GM19240 (cell line): ENCODE measurements around the gene GTPBP8.
"Not testable (repeated sequence)": the region's sequence is repeated elsewhere in the genome, so short reads cannot be mapped to it uniquely, and the experiment has no call there.

ENCODE experiments used
- DNase-seq: peaks from one replicate; pipeline ENCODE4 v3.0.0; 2011; ENCODE audit warnings: low spot score; ENCODE audit not compliant: insufficient read length

GTPBP8 gene

DNA sequence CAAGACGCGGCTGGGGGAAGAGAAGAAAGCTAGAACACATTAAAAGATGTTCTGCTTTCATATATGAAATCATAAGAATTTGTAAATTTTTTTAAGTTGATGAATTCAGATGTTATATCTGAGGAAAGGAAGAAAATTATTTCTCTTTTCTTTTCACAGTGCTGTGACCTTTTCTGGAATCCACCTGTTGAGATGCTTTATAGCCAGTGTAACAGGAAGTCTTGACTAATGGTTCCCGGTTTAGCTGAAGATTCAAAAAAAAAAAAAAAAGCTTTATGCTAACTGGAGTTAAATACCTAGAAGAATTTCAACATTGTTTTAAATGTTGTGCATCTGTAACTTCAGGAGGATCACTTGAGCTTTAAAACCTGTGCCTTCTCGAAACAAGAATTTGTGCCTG is 9.9 kb downstream of the GTPBP8 start:
- DNase-seq: no peak

DNA sequence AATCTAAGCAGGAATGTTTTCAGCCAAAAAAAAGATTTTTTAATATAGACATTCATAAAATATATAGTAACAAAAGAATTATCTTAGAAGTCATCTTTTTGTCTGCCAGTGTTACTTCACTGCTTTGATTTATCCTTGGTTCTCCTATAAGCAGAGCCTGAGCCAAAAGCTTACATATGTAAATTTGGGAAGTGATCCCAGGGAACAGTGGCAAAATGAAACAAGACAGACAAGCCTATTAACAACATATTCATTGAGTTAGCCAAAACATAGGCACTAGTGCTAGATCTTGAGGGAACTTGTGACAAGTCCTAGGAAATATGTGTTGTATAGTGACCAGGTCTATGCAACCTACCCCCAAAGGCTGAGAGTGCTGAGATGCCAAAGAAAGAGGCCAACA is 11.3 kb downstream of the GTPBP8 start:
- no peak for DNase-seq

DNA sequence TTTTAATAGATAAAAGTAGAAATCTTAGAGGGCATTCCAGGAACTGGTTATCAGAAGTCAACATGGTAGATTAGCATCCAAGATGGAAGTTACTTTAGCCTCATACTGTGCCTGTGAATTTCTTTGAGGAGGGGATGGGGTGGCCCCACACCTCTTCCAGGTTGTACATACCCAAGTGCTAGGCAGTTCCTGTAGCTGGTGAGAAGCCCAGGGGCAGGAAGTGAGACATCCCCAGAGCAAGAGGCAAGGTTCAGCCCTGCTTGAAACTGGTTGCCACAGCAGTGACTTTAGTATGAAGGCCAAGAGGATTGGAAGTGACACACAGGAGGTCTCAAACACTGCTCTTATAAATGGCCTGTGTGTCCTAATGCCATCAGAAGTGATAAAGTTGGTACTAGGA is 11.9 kb downstream of the GTPBP8 start:
- DNase-seq: no peak

DNA sequence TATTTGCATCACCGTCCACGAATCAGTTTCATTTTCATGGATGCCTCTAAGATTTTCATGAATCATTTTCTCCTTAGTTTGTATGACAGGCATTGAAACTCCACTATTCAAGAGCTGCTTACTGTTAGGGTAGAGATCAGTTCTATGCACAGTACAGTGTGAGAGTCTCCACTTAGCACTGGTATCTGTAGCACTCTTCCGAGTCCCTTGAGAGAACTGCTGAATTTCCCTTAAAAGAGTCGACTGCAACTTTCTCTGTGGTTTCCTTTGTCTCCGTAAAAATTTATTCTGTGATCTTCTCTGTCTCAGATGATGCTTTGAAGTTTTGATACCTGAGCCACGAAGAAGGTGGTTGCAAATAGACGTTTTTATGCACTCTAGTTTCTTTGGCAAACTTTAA is 14.8 kb downstream of the GTPBP8 start:
- DNase-seq: no peak

DNA sequence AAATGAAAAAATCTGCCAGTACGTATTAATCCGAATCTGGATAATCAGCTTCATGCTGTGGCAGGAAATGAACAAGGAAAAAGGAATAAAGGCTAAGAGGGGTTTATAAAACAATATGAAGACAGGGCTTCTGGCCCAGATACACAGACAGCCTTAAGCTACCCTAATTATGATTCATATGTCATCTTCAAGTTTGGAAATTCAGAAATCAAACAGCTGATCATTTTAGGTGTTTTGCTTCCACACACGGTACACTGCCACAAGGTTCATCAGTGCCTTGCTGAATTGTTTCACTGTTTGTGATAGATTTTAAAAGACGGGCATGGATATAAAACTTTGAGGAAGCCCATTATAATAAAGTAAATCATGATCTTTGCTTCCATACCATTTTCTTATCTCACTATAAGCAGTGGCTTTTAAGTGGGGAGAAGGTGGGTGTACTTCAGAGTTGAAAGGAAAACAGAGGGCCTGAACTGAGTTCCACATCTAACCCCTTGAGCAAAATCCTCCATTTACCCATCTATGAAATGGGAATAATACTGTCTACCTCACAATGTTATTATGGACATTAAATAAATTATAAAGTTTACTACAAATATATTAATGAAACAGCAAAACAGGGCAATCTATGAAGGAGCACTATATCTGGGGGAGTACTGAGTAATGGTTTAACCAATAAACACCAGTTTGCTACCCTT is 15.7 kb downstream of the GTPBP8 start:
- no peak for DNase-seq

DNA sequence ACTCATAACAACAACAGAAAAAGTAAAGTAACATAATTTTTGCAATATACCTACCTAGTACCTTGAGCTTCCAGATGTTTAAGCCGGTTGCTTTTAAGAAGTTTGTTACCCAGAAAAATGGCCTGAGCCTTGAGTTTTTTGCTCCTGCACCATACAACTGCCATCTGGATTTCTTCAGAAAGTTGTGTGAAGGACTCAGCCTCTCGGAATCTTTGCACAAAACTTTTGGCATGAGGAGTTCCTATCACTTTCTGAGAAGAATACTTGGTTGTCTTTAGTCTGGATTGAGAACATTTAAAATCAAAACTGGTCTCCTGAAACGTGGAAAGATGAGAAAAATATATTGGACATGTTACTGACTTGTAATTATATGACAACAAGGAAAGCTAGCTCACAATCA is 17.3 kb downstream of the GTPBP8 start:
- no peak for DNase-seq

DNA sequence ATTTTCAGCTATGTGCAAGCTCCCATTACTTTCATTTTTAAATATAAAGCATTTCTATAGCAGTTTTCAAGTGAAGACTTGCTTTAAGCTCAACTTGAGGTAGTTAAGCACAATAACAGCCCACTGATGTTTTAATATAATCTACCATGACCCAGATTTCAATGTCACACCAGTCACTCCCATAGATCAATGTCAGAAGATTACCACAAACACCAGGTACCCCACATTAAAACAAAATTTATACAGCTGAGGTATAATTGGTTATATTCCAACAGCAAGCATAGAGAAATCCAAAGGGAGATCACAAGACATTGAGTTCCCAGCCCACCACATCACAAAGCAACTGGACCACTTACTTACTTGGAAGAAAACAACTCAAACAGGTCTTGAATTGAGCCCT is 22.8 kb downstream of the GTPBP8 start:
- DNase-seq: no peak

DNA sequence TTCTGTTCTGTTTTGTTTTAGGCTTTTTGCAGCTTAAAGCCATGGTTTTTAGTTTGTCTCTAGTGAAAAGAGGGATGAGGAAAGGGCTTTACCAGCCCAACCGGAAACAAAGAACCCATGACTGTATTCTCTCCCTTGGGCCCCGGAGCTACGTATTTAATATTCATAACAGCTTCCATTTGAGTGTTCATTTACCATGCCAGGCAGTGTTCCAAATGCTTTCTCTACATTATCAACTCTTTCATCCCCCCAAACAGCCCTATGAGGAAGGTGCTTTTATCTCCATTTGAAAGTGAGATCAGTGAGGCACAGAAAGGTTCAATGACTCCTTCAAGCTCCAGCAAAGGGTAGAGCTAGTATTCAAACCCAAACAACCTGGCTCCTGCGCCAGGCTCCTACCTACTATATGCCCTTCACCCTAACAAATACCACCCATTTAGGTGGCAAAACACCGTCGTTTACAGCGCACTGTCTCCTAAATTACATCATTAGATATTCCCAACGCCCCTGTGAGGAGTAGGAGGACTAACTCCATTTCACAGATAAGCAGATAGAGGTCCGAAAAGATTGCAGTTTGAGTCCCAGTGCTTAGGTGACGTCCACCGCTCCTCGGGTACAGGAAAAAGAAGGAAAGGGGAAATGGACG is 27.9 kb downstream of the GTPBP8 start:
- DNase-seq: no peak

DNA sequence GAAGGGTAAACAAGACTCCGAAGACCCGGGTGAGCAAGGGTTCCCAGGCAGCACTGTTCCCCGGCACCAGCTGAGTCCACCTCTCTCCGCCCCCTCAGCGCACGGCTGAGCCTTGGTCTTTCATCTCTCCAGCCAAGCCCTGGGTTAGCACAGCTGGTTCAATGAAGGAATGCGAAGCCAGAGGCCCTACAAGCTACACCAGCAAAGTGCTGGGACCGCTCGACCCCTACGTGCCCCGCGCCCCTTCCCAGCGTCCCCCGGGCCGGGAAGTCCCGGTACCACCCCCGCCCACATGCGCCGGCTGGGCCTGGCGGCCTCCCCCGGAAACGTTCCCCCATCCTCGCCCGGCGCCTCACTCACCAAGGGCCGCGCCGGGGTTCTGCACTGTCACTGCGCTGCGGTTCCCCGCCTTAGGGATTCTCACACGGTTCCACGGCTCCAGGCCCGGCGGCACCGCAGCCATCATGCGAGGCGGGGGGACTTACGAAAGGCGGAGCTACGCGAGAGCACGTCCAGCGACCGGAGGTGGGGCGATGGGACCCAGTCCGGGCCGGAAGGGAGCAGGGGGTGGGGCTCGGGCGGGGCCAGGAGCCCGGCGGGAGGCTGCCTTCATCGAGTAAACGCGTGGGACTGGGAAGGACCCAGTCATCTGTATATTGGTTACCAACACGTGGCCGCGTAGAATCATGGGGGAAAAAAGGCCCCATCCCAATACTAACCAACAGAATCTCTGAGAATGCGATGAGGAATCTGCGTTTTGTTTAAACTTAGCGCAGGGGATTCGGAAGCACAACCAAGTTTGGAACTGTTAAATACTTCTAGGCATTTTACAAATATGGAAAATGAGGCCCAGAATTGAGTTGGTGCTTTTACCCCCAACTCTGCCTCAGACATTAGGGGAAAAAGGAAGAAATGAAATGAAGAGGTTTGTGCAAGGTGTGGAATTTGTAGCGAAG is 28.7 kb downstream of the GTPBP8 start:
- DNase-seq: peak; percentile 82

DNA sequence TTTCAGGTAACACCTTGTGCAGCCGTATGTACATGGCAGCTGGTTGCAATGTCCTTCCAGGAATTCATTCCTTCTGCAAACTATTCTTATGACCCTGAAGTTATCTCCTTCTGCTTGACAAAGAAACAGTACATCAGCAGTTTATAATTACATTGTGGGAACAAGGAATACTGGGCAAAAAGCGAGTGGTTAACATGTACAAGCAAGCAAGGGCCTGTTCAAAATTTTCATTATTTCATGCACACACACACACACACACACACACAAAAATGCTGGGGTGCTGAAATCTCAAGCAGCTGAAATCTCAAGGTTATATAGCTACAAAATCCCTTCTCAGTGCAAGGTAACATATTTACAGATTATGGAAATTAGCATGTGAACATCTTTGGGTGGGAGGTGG is 30.7 kb downstream of the GTPBP8 start:
- no peak for DNase-seq

DNA sequence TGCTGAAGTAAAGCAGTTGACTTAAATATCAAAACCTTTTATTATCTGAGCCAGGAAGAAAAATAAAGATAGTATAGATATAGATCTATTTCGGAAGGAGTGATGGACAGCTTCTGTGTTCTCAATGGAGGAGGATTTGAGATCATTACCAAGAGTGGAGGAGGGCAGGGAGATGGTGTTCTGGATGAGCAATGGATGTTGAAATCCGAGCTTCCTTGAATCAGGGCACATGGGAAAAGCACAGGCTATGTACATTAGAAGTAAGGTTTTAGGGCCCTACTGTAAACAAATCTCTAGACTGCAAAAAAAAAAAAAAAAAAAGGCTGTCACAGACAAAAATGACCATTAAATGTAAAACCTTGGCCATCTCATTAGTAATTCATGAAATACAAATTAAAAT is 43.2 kb downstream of the GTPBP8 start:
- DNase-seq: no peak

DNA sequence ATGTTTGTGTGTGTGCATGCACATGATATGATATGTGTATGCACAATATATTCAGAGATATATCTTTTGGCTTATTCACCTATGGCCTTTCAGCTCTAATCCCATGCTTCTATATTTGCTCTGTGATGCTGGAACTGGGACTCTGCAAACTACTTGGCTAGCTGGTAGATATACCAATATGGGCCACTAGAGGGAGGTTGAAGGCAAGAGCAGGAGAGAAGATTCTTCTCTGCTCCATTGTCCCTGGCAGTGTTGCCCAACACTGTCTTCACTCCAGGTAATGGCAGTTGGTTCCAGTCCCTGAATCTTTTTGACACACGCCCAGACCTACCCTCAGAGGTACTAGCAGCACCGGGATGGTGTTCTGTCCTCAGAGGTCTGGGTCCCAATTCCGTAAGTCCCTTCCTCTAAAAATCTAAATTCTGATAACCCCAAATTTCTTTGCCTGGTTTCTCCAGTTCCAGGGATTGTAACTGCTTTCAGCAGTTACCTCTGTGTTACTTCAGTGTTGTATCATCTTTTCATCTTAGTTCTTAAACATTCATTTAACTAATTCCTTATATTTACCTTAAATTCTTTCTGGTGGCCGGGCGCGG is 44.7 kb downstream of the GTPBP8 start:
- peak; percentile 59 for DNase-seq

DNA sequence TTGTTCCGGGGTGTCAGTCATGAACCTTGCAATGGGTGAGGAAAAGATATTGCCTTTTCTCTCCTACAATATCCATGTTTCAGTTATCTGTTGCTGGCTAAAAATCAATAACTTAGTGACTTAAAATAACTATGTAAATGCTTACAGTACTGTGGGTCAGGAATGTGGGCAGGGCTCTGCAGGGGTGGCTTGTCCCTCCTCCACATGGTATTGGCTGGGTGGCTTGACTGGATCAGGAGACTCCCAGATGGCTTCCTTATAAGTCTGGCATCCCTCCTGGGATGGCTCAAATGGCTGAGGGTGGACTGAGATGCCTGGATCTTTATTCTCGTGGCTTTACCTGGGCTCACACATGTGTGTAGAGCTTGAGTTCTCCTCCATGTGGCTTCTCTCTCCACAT is 47.5 kb downstream of the GTPBP8 start:
- no peak for DNase-seq

DNA sequence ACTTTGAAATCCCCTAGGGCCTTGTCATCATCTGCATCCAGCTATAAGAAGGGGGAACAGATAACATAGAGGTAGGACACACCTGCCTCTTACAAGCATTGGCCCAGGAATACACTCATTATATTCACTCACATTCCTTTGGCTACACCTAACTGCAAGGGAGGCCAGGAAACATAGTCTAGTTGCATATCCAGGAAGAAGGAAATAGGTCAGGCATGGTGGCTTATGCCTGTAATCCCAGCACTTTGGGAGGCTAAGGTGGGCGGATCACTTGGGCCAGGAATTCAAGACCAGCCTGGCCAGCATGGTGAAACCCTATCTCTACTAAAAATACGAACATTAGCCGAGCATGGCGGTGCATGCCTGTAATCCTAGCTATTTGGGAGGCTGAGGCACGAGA is 48.8 kb downstream of the GTPBP8 start:
- DNase-seq: no peak

DNA sequence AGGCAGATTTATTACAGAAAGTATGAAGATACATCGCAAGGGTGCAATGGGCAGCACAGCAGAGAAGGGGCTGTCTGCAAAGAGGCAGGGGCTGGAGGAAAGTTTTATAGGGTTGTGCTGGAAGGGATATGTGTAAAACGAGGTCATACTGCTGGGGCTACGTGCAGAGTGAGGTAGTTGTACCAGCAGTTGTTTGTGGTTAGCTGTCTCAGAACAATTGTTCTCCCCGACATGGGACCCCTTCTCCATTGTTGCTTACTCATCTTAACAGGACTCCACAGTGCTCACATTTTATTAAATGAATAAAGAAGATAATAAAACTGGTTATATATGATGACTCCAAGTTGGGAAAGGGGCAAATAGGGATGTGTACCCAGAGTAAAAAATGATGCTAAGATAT is 49.4 kb downstream of the GTPBP8 start:
- DNase-seq: no peak

DNA sequence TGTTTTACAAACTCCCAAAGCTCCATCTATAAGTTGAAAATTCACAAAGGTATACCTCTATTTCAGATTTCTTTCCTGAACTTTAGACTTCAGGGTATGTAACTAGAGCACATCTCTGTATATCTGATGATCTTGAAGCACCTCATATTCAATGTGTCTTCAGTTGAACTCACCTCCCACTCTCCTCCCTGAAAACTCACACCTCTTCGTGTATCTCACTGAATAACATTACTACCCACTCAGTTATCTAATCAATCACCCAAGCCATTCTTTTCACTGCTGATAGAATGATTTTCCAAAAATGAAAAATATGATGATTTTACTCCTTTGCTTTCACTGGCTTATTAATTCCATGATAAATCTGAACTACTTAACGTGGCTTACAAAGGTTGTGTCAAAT is 52.9 kb downstream of the GTPBP8 start:
- no peak for DNase-seq

DNA sequence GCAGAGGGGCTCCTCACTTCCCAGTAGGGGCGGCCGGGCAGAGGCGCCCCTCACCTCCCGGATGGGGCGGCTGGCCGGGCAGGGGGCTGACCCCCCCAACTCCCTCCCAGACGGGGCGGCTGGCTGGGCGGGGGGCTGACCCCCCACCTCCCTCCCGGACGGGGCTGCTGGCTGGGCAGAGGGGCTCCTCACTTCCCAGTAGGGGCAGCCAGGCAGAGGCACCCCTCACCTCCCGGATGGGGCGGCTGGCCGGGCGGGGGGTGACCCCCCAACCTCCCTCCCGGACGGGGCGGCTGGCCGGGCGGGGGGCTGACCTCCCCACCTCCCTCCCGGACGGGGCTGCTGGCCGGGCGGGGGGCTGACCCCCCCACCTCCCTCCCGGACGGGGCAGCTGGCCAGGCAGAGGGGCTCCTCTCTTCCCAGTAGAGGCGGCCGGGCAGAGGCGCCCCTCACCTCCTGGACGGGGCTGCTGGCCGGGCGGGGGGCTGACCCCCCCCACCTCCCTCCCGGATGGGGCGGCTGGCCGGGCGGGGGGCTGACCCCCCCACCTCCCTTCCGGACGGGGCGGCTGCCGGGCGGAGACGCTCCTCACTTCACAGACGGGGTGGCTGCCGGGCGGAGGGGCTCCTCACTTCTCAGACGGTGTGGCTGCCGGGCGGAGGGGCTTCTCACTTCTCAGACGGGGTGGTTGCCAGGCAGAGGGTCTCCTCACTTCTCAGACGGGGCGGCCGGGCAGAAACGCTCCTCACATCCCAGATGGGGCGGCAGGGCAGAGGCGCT is 55.6 kb downstream of the GTPBP8 start:
- not testable (repeated sequence) for DNase-seq

DNA sequence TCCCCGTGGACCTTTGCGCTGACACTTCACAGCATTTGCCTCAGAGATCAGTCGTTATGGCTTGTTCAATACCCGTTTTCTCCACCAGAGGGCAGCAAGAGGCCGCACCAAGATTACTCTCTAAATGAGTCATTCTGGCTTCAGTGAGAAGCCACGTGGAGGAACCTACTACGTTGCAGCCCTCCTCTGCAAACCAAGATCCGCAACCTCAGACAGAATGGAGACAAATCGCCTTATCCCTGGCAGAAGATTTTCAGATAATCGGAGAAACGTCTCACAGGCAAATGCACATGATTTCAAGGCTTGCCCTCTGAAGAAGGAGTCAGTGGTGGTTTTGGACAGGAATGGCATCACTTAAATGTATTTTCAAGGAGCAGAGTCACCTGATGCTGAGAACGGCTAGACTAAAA is 60.5 kb downstream of the GTPBP8 start:
- peak; percentile 87 for DNase-seq
